ENCODE results near the gene RAD18.

Gene RAD18

DNA sequence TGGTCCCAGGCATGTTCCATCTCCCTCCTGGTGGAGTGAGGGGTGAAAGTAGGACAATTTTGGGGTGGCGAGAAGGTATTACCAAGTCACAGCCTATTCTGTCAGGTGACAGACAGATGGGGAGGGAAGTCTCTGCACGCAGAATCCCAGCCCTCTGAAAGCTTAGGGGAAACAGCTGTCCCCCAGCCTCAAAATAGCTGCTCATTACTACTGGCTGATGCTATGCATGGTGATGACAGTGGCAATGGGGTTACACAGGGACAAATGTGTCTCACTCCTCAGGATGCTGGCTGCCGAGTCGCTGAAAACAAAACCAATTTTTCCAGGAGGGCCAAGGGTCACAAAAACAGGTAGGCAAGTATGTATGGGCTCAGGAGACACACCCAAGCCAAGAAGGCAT is 125.0 kb downstream of the RAD18 start:
- no peak overlapping the region for H3K9ac ChIP-seq (ENCODE audit: low read length)
- H2AFZ ChIP-seq (ENCODE audit: low read length), result no peak overlapping the region
- H4K20me1 ChIP-seq (ENCODE audit: insufficient read depth, low read length), result no peaks in the 10 kb centered on the region
- no peaks in the 10 kb centered on the region for H3K36me3 ChIP-seq (ENCODE audit: insufficient read depth, low read length)
- no peaks in the 10 kb centered on the region for H3K79me2 ChIP-seq (ENCODE audit: insufficient read depth, low read length)
- H3K9me3 ChIP-seq (ENCODE audit: low read length), result no peaks in the 10 kb centered on the region
- no peaks in the 10 kb centered on the region for H3F3A ChIP-seq (ENCODE audit: insufficient read depth, low read length)
- no peaks in the 10 kb centered on the region for H3K27me3 ChIP-seq (ENCODE audit: insufficient read depth, low read length)
- H3K4me2 ChIP-seq (ENCODE audit: low read length), result no peak overlapping the region
- no peaks in the 10 kb centered on the region for H3K9me2 ChIP-seq (ENCODE audit: low read depth, low read length)
- no peak overlapping the region for H3K4me3 ChIP-seq (ENCODE audit: low read depth, low read length, poor library complexity, severe bottlenecking)
- no peak overlapping the region for H3K27ac ChIP-seq (ENCODE audit: low read depth, low read length, poor library complexity, severe bottlenecking)
- TF ChIP-seq, protein P1, sequence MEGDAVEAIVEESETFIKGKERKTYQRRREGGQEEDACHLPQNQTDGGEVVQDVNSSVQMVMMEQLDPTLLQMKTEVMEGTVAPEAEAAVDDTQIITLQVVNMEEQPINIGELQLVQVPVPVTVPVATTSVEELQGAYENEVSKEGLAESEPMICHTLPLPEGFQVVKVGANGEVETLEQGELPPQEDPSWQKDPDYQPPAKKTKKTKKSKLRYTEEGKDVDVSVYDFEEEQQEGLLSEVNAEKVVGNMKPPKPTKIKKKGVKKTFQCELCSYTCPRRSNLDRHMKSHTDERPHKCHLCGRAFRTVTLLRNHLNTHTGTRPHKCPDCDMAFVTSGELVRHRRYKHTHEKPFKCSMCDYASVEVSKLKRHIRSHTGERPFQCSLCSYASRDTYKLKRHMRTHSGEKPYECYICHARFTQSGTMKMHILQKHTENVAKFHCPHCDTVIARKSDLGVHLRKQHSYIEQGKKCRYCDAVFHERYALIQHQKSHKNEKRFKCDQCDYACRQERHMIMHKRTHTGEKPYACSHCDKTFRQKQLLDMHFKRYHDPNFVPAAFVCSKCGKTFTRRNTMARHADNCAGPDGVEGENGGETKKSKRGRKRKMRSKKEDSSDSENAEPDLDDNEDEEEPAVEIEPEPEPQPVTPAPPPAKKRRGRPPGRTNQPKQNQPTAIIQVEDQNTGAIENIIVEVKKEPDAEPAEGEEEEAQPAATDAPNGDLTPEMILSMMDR (IDR thresholded peaks at IDR 0.05; ENCODE audit: low read length), result no peak
- TF ChIP-seq EZH2 (IDR thresholded peaks at IDR 0.05; ENCODE audit: borderline replicate concordance, low read length), result no peak
- H3K4me1 ChIP-seq (ENCODE audit: insufficient read depth, low read length, severe bottlenecking), result no peaks in the 10 kb centered on the region

DNA sequence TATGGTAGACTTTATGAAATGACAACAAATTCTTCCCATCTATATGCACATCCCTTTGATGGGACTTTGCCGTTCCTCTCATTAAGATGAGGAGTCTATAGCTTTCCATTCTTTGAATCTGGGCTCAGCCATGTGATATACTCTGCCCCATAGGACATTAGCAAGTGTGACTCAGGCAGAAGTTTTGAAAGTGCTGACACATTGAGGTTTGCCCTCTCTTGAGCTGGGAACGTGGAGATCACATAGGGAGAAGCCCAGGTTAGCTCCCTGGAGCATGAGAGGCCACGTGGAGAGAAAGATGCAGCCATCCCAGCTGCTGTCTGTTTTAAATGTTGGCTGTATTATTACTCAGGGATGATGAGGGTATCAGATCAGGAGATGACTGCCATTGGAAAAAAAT is 126.1 kb downstream of the RAD18 start:
- Histone ChIP-seq H3K36me3 (ENCODE audit: insufficient read depth, low read length) (no peaks in the 10 kb centered on the region), H2AFZ (ENCODE audit: low read length) (no peak overlapping the region), H3K4me1 (ENCODE audit: insufficient read depth, low read length, severe bottlenecking) (no peaks in the 10 kb centered on the region), H3K9me3 (ENCODE audit: low read length) (no peaks in the 10 kb centered on the region), H3K9ac (ENCODE audit: low read length) (no peak overlapping the region), H3K4me3 (ENCODE audit: low read depth, low read length, poor library complexity, severe bottlenecking) (no peak overlapping the region), H4K20me1 (ENCODE audit: insufficient read depth, low read length) (no peaks in the 10 kb centered on the region), H3K9me2 (ENCODE audit: low read depth, low read length) (no peaks in the 10 kb centered on the region), H3K79me2 (ENCODE audit: insufficient read depth, low read length) (no peaks in the 10 kb centered on the region), H3K27ac (ENCODE audit: low read depth, low read length, poor library complexity, severe bottlenecking) (no peak overlapping the region), H3K4me2 (ENCODE audit: low read length) (no peak overlapping the region), H3F3A (ENCODE audit: insufficient read depth, low read length) (no peaks in the 10 kb centered on the region), H3K27me3 (ENCODE audit: insufficient read depth, low read length) (no peaks in the 10 kb centered on the region)
- TF ChIP-seq, protein P1 (IDR thresholded peaks at IDR 0.05; ENCODE audit: low read length), result no peak
- TF ChIP-seq EZH2 (IDR thresholded peaks at IDR 0.05; ENCODE audit: borderline replicate concordance, low read length), result no peak

DNA sequence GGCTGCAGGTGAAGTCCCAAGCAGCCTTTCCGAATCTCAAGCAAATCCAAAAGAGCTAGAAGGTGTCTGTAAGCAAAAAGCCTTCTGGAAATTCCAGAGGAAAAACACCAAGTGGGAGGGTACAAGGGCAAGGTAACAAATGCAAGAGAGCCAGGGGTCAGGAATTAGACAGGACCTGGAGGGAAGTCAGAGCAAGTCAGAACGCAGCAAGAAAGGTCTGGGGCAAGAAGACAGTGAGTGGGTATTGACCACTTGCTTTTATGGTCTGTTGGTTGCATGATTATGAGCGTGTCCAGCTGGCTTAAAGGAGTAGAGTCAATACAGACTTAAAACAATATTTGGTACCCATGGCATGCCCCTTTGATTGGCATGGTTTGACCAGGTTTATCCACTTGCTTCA is 127.2 kb downstream of the RAD18 start:
- no peaks in the 10 kb centered on the region for H3F3A ChIP-seq (ENCODE audit: insufficient read depth, low read length)
- no peak overlapping the region for H3K4me3 ChIP-seq (ENCODE audit: low read depth, low read length, poor library complexity, severe bottlenecking)
- no peaks in the 10 kb centered on the region for H3K27me3 ChIP-seq (ENCODE audit: insufficient read depth, low read length)
- H3K27ac ChIP-seq (ENCODE audit: low read depth, low read length, poor library complexity, severe bottlenecking), result no peak overlapping the region
- H3K4me1 ChIP-seq (ENCODE audit: insufficient read depth, low read length, severe bottlenecking), result no peaks in the 10 kb centered on the region
- no peaks in the 10 kb centered on the region for H3K9me3 ChIP-seq (ENCODE audit: low read length)
- no peak overlapping the region for H3K9ac ChIP-seq (ENCODE audit: low read length)
- no peaks in the 10 kb centered on the region for H3K79me2 ChIP-seq (ENCODE audit: insufficient read depth, low read length)
- no peaks in the 10 kb centered on the region for H3K9me2 ChIP-seq (ENCODE audit: low read depth, low read length)
- no peaks in the 10 kb centered on the region for H3K36me3 ChIP-seq (ENCODE audit: insufficient read depth, low read length)
- H2AFZ ChIP-seq (ENCODE audit: low read length), result no peak overlapping the region
- H4K20me1 ChIP-seq (ENCODE audit: insufficient read depth, low read length), result no peaks in the 10 kb centered on the region
- TF ChIP-seq, protein P1 (IDR thresholded peaks at IDR 0.05; ENCODE audit: low read length), result no peak
- no peak for TF ChIP-seq EZH2 (IDR thresholded peaks at IDR 0.05; ENCODE audit: borderline replicate concordance, low read length)
- no peak overlapping the region for H3K4me2 ChIP-seq (ENCODE audit: low read length)

Measured in OCI-LY1 (cell line).